Activated naive CD4-positive, alpha-beta T cell treated with anti-CD3 and anti-CD28 coated beads, Interleukin-2, amount 50 U/mL, for 24 hours (primary cell): ENCODE measurements around the gene RPEL1.
A peak's percentile ranks its signal among the peaks of the same experiment; 100 is the strongest.
"Not testable (repeated sequence)": the region's sequence is repeated elsewhere in the genome, so short reads cannot be mapped to it uniquely, and the experiment has no call there.

Source experiments
- H3K27ac Mint-ChIP-seq: one replicate; pipeline ENCODE4 v1.8.0; 2021; ENCODE audit warnings: mild to moderate bottlenecking, mixed read lengths
- H3K27me3 Mint-ChIP-seq: one replicate; pipeline ENCODE4 v1.8.0; 2021; ENCODE audit warnings: mixed read lengths
- H3K36me3 Mint-ChIP-seq: one replicate; pipeline ENCODE4 v1.8.0; 2021; ENCODE audit warnings: mixed read lengths
- H3K4me1 Mint-ChIP-seq: one replicate; pipeline ENCODE4 v1.8.0; 2021; ENCODE audit warnings: mixed read lengths
- H3K4me3 Mint-ChIP-seq: one replicate; pipeline ENCODE4 v1.8.0; 2021; ENCODE audit warnings: mild to moderate bottlenecking, mixed read lengths
- H3K9me3 Mint-ChIP-seq: one replicate; pipeline ENCODE4 v1.8.0; 2021; ENCODE audit warnings: mixed read lengths

The RPEL1 gene

GRCh38 chr10:103245587-103245986 lies at the start of gene RPEL1:
TSS of gene RPEL1 (plus strand) at chr10:103245887. CDS start at chr10:103245997, 110 bp downstream.
- H3K27ac Mint-ChIP-seq, H3K4me3 Mint-ChIP-seq: not testable (repeated sequence)

GRCh38 chr10:103196516-103196915 lies 49.2 kb upstream of the RPEL1 start:
- no peaks in the 10 kb centered on the region for H3K36me3 Mint-ChIP-seq
- H3K4me1 Mint-ChIP-seq = peaks cover 18% of the 10 kb centered on the region
- H3K9me3 Mint-ChIP-seq = no peaks in the 10 kb centered on the region
- H3K27ac Mint-ChIP-seq = peak overlapping the region; percentile 17
- no peak overlapping the region for H3K4me3 Mint-ChIP-seq
- no peaks in the 10 kb centered on the region for H3K27me3 Mint-ChIP-seq

More at GRCh38 chr10:103245587-103245986, at the start of gene RPEL1:
- H3K36me3 Mint-ChIP-seq, H3K4me1 Mint-ChIP-seq, H3K27me3 Mint-ChIP-seq, H3K9me3 Mint-ChIP-seq: not testable (repeated sequence)

- Mint-ChIP-seq H3K36me3 (no peaks in the 10 kb centered on the region), H3K4me3 (no peak overlapping the region), H3K4me1 (peaks cover 12% of the 10 kb centered on the region), H3K9me3 (no peaks in the 10 kb centered on the region), H3K27me3 (no peaks in the 10 kb centered on the region), H3K27ac (no peak overlapping the region)
Observed at GRCh38 chr10:103197174-103197573, 48.5 kb upstream of the RPEL1 start.

- no peak overlapping the region for H3K27ac Mint-ChIP-seq
Observed at GRCh38 chr10:103197903-103198302, 47.8 kb upstream of the RPEL1 start.

GRCh38 chr10:103198648-103199047 lies 47.0 kb upstream of the RPEL1 start:
- Mint-ChIP-seq H3K4me3 (no peak overlapping the region), H3K27ac (no peak overlapping the region), H3K36me3 (no peaks in the 10 kb centered on the region), H3K27me3 (no peaks in the 10 kb centered on the region), H3K4me1 (peaks cover 11% of the 10 kb centered on the region), H3K9me3 (no peaks in the 10 kb centered on the region)

More at GRCh38 chr10:103197903-103198302, 47.8 kb upstream of the RPEL1 start:
- no peaks in the 10 kb centered on the region for H3K36me3 Mint-ChIP-seq
- H3K27me3 Mint-ChIP-seq = no peaks in the 10 kb centered on the region
- peaks cover 12% of the 10 kb centered on the region for H3K4me1 Mint-ChIP-seq
- H3K9me3 Mint-ChIP-seq = no peaks in the 10 kb centered on the region
- no peak overlapping the region for H3K4me3 Mint-ChIP-seq

- Mint-ChIP-seq H3K27me3 (no peaks in the 10 kb centered on the region), H3K4me3 (no peak overlapping the region), H3K4me1 (peaks cover 5% of the 10 kb centered on the region), H3K36me3 (no peaks in the 10 kb centered on the region), H3K9me3 (no peaks in the 10 kb centered on the region), H3K27ac (no peak overlapping the region)
Observed at GRCh38 chr10:103199488-103199887, 46.2 kb upstream of the RPEL1 start.

- Mint-ChIP-seq H3K9me3 (no peaks in the 10 kb centered on the region), H3K4me3 (no peak overlapping the region), H3K36me3 (no peaks in the 10 kb centered on the region), H3K27me3 (no peaks in the 10 kb centered on the region), H3K27ac (no peak overlapping the region), H3K4me1 (peaks cover 2% of the 10 kb centered on the region)
Observed at GRCh38 chr10:103202319-103202718, 43.4 kb upstream of the RPEL1 start.

- Mint-ChIP-seq H3K4me1 (no peaks in the 10 kb centered on the region), H3K36me3 (no peaks in the 10 kb centered on the region), H3K27ac (no peak overlapping the region), H3K9me3 (no peaks in the 10 kb centered on the region), H3K27me3 (no peaks in the 10 kb centered on the region), H3K4me3 (no peak overlapping the region)
Observed at GRCh38 chr10:103203466-103203865, 42.2 kb upstream of the RPEL1 start.

- H3K9me3 Mint-ChIP-seq = no peaks in the 10 kb centered on the region
- no peaks in the 10 kb centered on the region for H3K4me1 Mint-ChIP-seq
- no peak overlapping the region for H3K4me3 Mint-ChIP-seq
- H3K27ac Mint-ChIP-seq = no peak overlapping the region
- no peaks in the 10 kb centered on the region for H3K27me3 Mint-ChIP-seq
- H3K36me3 Mint-ChIP-seq = no peaks in the 10 kb centered on the region
Observed at GRCh38 chr10:103204353-103205255, 41.1 kb upstream of the RPEL1 start.

- not testable (repeated sequence) for H3K4me1 Mint-ChIP-seq, H3K9me3 Mint-ChIP-seq, H3K27ac Mint-ChIP-seq
Observed at GRCh38 chr10:103205401-103205800, 40.3 kb upstream of the RPEL1 start.

GRCh38 chr10:103206715-103207114 lies 39.0 kb upstream of the RPEL1 start:
- H3K9me3 Mint-ChIP-seq, H3K36me3 Mint-ChIP-seq, H3K27ac Mint-ChIP-seq, H3K27me3 Mint-ChIP-seq, H3K4me1 Mint-ChIP-seq, H3K4me3 Mint-ChIP-seq: not testable (repeated sequence)

More at GRCh38 chr10:103205401-103205800, 40.3 kb upstream of the RPEL1 start:
- H3K4me3 Mint-ChIP-seq, H3K36me3 Mint-ChIP-seq, H3K27me3 Mint-ChIP-seq: not testable (repeated sequence)

- H3K4me1 Mint-ChIP-seq = no peaks in the 10 kb centered on the region
- no peak overlapping the region for H3K4me3 Mint-ChIP-seq
- H3K36me3 Mint-ChIP-seq = peaks cover 2% of the 10 kb centered on the region
- peaks cover 3% of the 10 kb centered on the region for H3K9me3 Mint-ChIP-seq
- no peak overlapping the region for H3K27ac Mint-ChIP-seq
- no peaks in the 10 kb centered on the region for H3K27me3 Mint-ChIP-seq
Observed at GRCh38 chr10:103207141-103207540, 38.5 kb upstream of the RPEL1 start.

GRCh38 chr10:103207643-103208042 lies 38.0 kb upstream of the RPEL1 start:
- H3K27me3 Mint-ChIP-seq, H3K4me1 Mint-ChIP-seq, H3K4me3 Mint-ChIP-seq, H3K36me3 Mint-ChIP-seq, H3K9me3 Mint-ChIP-seq, H3K27ac Mint-ChIP-seq: not testable (repeated sequence)

GRCh38 chr10:103210262-103210661 lies 35.4 kb upstream of the RPEL1 start:
- H3K27me3 Mint-ChIP-seq, H3K27ac Mint-ChIP-seq, H3K9me3 Mint-ChIP-seq, H3K4me3 Mint-ChIP-seq, H3K36me3 Mint-ChIP-seq, H3K4me1 Mint-ChIP-seq: not testable (repeated sequence)

- Mint-ChIP-seq H3K27me3 (no peaks in the 10 kb centered on the region), H3K27ac (no peak overlapping the region), H3K36me3 (peaks cover 7% of the 10 kb centered on the region), H3K4me3 (no peak overlapping the region), H3K9me3 (peaks cover 5% of the 10 kb centered on the region), H3K4me1 (no peaks in the 10 kb centered on the region)
Observed at GRCh38 chr10:103215601-103216000, 30.1 kb upstream of the RPEL1 start.

- not testable (repeated sequence) for H3K9me3 Mint-ChIP-seq, H3K36me3 Mint-ChIP-seq, H3K27me3 Mint-ChIP-seq
Observed at GRCh38 chr10:103216362-103216761, 29.3 kb upstream of the RPEL1 start.

GRCh38 chr10:103224133-103224532 lies 21.6 kb upstream of the RPEL1 start:
- H3K9me3 Mint-ChIP-seq = peaks cover 5% of the 10 kb centered on the region
- no peaks in the 10 kb centered on the region for H3K4me1 Mint-ChIP-seq
- no peaks in the 10 kb centered on the region for H3K27me3 Mint-ChIP-seq
- H3K36me3 Mint-ChIP-seq = peaks cover 7% of the 10 kb centered on the region
- H3K4me3 Mint-ChIP-seq = no peak overlapping the region
- H3K27ac Mint-ChIP-seq = no peak overlapping the region

More at GRCh38 chr10:103216362-103216761, 29.3 kb upstream of the RPEL1 start:
- not testable (repeated sequence) for H3K27ac Mint-ChIP-seq, H3K4me3 Mint-ChIP-seq, H3K4me1 Mint-ChIP-seq
